OCI-LY7 (cell line): ENCODE data around the gene SARDH.

Experiments
- CTCF ChIP-seq: fragments of 200-600 bp; sonication (generic); conservative IDR thresholded peaks from 2 replicates; pipeline ENCODE4 v1.5.1; 2014; ENCODE audit warnings: mild to moderate bottlenecking, antibody characterized with exemption, low read length, moderate library complexity, mixed read lengths
- EZH2phosphoT487 ChIP-seq: fragments of 200-600 bp; sonication (generic); IDR thresholded peaks from 2 replicates; pipeline ENCODE4 v1.6.1; 2018; ENCODE audit warnings: low read depth, borderline replicate concordance, mild to moderate bottlenecking, mixed run types, antibody characterized with exemption, low read length, moderate library complexity, mixed read lengths

- TF ChIP-seq CTCF (no peak), EZH2phosphoT487 (no peak)
These were observed 95.3 kb downstream of the SARDH start for GRCh38 chr9:133642708-133643361.
